Jurkat, Clone E6-1 (cell line): ENCODE data around the gene PHYKPL. TPM values are rescaled to one million over a fixed set of nuclear protein-coding genes. Genes with fewer than 3 reads are reported as not detected.

Experiments
- DNase-seq: peaks from one replicate; pipeline ENCODE4 v3.0.0-alpha.2; 2011; ENCODE audit warnings: low read depth, low spot score
- H3K4me3 ChIP-seq: 2 replicates; pipeline ENCODE4 v1.5.1; 2011; ENCODE audit warnings: mild to moderate bottlenecking, low read length, control low read depth, moderate library complexity
- polyA plus RNA-seq: library from polyadenylated mRNA; unstranded; fragments of >200 nt; gene quantifications from one replicate; pipeline ENCODE4 v1.2.1, GENCODE V29; 2012; ENCODE audit warnings: missing spikeins; ENCODE audit not compliant: insufficient read length, insufficient read depth

Gene PHYKPL
- 47.3 TPM for polyA plus RNA-seq

GRCh38 chr5:178232124-178232919 is at the start of gene PHYKPL:
PHYKPL (minus strand) TSS chr5:178232802; CDS start chr5:178232550, 252 bp downstream.
- H3K4me3 ChIP-seq = peak within 1 kb of the TSS; percentile 94
- peak; percentile 44 for DNase-seq

- DNase-seq = no peak
- H3K4me3 ChIP-seq = no peak overlapping the region
Measured at GRCh38 chr5:178282391-178282790, 49.8 kb upstream of the PHYKPL start.

- DNase-seq = no peak
- H3K4me3 ChIP-seq = no peak overlapping the region
Measured at GRCh38 chr5:178281331-178281730, 48.7 kb upstream of the PHYKPL start.

DNA sequence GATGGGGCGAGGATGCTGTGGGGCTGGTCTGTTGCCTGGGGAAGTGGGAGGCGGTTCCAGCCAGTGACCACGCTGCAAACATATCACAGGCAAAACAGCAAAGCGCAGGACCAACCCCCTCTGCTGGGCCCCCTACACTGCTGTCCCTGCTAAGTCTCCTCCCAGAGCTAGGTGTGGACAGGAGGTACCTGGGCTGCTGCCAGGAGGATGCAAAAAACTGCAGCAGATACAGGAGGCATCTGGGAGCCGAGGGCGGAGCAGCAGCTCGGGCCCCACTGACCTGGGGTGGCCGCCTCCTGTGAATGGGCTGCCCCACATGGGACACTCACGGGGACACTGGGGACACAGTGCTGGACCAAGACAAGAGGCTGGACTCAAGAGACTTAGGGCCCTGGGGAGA is 48.0 kb upstream of the PHYKPL start:
- no peak for DNase-seq
- H3K4me3 ChIP-seq = no peak overlapping the region

DNA sequence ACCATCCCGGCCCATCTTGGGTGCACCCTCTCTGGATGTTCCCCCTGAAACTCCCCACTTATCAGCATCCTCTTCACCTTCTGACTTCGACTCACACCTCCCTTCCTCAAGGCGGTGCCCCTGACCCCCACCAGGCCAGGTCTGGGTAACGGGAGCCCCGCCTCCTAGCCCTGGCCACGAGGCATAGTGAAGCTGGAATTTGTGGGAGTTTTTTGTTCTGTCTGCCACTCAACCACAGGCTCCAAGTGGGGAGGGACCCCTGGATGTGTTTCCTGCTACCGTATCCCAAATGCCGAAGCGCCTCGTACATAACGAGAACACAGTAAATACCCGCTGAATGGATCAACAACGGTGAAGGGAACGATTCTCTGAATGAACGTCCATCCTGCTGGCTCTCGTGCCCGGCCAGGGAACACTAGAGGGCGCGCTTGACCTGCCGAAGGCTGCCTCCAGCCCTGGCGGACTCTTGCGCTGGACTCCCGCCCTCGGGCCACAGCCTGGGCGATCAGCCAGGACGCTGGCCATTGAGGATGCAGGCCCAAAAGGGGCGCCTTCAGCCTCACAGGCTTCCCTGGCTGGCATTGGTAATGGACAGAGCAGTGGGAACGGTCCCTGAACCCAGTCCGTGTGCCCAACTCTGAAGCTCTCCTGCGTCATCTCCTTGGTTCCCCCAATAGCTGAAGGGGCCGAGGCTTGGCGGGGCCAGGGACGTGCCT is 47.3 kb upstream of the PHYKPL start:
- H3K4me3 ChIP-seq = no peak overlapping the region
- DNase-seq = no peak

GRCh38 chr5:178279026-178279722 is 46.6 kb upstream of the PHYKPL start:
- H3K4me3 ChIP-seq = no peak overlapping the region
- DNase-seq = no peak

GRCh38 chr5:178278358-178279023 is 45.9 kb upstream of the PHYKPL start:
- no peak for DNase-seq
- no peak overlapping the region for H3K4me3 ChIP-seq

DNA sequence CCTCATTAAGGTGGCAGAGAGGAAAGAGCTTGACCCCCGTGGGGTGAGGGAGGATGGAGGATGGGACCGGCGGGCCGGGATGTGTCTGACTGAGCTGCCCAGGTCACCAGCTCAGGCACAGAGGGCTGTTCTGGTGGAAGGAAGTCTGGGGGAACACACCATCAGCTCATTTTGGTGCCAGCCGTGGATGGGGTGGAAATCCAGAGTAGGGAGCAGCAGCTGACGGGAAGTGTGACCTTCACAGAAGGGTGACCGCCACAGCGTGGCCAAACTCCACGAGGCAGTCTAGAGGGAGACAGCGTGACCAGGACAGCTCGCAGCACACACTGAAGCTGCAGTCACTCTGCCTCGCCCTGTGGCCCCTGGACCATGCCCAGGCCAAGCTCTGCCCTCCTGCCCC is 45.3 kb upstream of the PHYKPL start:
- DNase-seq = no peak
- H3K4me3 ChIP-seq = no peak overlapping the region

GRCh38 chr5:178277346-178277745 is 44.7 kb upstream of the PHYKPL start:
- DNase-seq = no peak
- no peak overlapping the region for H3K4me3 ChIP-seq

DNA sequence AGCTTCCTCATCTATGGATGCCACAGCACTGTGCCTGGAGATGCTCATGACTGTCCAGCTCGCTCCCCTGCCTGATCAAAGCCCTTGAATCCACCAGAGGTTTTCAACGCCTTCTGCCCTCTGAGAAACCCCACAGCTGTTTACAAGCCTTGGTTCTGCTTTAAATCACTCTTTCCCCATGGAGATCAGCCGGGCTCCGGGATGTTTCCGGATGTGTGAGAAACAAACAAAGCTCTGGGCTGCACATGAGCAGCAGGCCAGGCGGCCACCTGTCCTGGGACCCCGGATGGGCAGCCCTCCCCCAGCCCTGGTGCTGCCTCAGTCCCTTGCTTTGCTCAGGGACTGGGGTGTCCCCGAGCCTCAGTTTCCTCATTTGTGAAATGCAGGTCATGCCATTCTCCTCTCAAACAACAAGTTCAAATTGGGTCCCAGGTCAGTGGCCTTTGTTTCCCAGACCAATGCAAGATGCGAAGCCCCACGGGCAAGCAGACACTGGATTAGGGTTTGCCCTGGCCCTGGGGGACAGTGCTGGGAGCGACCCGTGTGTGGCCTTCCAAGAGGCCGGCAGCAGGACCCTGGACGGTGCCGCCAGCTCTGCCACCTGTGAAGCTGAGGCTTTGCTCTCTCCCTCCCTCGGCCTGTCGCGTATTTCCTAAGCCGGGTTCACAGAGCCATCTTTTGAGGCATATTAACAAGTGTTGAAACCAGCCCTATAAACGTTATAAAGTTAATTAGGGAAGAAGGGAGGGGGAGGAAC is 42.4 kb upstream of the PHYKPL start:
- DNase-seq = no peak
- no peak overlapping the region for H3K4me3 ChIP-seq

DNA sequence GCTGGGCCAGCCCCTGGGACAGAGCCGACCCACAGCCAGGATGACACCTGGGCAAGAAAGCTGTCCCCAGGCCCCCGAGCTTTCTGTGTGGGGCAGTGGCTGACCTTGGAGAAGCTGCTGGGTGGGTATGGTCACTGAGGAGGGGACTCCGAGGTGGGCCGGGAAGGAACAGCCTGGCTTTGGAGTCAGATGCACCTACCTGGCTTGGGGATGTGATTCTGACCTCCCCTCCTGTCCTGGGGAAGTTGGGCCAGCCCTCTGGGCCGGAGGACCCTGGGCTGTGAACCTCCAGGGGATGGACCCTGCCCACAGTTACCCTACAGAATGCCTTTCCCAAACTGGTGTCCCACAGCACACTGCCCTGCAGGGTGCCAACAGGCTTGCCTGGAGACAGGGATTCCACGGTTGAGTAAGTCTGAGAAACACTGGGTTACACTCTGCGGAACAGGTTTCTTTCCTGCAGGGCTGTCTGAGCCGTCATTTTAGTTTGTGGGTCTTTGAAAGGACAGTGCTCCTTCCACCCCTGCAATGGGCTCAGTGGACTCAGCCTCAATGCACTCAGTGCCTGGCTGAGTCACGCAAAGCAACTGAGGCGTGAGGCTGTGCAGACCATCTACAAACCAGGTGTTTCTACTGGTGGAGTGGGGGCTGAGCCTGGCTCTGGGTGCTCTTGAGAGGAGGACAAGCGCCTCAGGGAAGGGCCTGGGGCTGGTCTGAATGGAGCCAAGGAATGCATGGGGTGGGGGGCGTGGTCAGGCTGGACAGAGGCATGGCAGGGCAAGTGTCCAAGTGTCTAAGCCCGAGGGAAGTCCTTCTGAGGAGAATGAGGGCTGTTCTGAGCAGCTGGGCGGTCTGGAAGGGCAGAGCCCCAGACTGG is 41.3 kb upstream of the PHYKPL start:
- no peak for DNase-seq

DNA sequence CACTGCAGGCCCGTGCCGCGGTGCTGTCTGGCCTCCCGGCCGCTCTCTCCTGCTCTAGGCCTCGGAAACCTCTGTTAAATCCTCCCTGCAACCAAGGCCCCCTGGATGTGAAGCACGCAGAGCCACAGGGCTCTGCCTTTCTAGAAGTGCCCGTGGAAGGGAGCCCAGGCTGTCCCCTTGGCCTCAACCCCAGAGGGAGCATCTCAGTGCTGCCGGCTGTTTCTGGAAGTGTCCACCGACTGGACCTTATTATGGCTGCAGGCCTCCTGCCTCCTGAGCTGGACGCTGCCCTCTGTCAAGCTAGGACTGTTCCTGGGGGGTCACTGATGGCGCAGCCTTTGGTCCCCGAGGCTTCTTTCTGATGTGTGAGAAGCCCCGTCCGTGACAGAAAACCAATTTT is 40.4 kb upstream of the PHYKPL start:
- H3K4me3 ChIP-seq = no peak overlapping the region
- DNase-seq = no peak

More for the DNA sequence above, 41.3 kb upstream of the PHYKPL start:
- H3K4me3 ChIP-seq = no peak overlapping the region

DNA sequence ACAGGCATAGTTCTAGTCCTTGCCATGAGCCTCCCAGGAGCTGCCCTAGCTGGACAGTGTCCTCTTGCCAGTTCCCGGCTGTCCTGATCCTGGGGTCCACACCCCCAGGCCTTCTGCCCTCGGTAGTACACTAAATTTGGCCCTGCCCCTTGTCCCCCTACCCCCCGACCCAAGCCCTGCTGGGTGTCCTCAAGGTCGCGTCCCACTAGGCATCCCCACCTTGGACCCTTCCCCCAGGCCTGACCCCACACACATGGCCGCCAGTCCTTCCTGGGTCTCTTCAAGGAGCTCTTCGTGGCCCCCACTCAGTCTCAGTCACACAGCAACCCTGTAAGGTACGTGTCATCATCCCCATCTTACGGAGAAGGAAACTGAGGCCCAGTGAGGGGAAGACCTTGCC is 40.0 kb upstream of the PHYKPL start:
- no peak for DNase-seq

DNA sequence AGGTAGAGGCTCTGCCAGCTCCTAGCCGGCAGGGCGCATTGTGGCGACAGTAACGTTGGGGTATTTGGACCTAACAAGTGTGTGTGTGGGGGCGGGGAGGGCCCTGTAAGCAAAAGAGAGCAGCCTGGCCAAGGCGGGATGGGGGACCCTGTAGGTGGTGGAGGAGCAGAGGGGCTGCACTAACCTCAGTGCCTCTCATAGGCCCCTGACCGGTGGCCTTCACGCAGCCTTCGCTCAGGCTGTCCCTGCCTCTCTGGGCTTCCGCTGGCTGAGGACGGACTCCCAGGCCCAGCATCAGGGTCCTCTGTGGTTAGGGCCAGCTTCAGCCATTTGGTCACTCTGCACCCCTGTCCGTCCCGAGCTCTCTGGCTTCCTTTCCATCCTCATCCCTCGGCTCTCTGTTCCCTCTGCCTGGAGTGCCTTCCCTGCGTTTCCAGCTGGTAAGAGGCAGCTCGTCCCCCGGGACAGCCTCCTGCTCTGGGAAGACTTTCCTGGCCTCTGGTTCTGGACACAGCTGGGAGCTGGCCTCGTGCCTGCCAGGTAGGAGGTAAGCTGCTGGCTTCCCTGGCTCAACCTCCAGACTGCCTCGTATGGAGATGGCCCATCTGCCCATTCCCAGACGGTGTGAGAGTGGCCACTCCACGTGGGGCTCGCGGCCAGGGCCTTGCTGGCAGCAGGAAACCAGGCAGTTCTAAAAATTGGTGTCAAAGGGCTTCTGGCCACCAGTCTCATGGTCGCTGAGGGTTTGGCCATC is 39.3 kb upstream of the PHYKPL start:
- no peak for DNase-seq
- H3K4me3 ChIP-seq = no peak overlapping the region

More for the DNA sequence above, 40.0 kb upstream of the PHYKPL start:
- no peak overlapping the region for H3K4me3 ChIP-seq

GRCh38 chr5:178271231-178271630 is 38.6 kb upstream of the PHYKPL start:
- H3K4me3 ChIP-seq = no peak overlapping the region
- no peak for DNase-seq

DNA sequence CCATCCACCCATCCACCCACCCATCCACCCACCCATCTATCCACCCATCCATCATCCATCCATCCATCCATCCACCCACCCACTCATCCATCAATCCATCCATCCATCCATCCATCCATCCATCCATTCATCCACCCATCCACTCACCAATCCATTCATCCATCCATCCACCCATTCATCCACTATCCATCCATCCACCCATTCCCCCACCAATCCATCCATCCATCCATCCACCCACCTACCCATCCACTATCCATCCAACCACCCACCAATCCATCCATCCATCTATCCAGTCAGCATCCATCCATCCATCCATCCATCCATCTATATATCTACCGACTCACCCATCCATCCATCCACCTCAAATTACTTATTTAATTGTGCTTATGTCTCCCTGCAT is 36.9 kb upstream of the PHYKPL start:
- DNase-seq = no peak
- H3K4me3 ChIP-seq = no peak overlapping the region

DNA sequence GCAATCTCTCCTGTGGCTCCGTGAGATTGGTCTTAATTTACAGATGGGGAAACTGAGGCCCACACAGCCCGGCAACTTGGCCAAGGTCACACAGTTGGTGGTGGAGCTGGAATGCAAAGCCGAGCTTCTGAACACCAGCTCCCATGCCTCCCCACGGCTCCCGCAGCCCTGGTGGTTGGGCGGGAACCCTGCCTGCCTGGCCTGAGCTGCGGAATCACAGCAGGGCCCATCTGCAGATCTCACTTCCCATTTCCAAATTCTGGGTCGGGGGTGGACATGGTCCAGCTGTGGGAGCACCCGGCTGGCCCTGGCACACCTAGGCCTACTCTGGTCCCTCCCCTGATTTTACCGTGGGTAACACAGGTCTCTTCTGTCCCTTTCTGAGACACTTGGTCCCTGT is 35.3 kb upstream of the PHYKPL start:
- H3K4me3 ChIP-seq = no peak overlapping the region
- no peak for DNase-seq
